ENCODE results near the gene APOA5.
A peak's percentile ranks its signal among the peaks of the same experiment; 100 is the strongest.

APOA5 gene

DNA sequence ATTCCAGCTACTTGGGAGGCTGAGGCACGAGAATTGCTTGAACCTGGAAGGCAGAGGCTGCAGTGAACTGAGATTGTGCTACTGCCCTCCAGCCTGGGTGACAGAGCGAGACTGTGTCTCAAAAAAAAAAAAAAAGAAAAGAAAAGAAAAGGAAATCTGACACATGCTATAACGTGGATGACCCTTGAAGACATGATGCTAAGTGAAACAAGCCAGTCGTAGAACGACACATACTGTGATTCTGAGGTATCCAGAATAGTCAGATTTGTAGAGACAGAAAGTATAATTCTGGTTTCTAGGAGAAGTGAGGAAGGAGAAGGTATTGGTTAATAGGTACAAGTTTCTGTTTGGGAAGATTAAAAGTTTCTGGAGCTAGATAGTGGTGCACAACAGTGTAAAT is 6.7 kb upstream of the APOA5 start:
- DNase-seq (ENCODE audit: low read depth in 2 of 3, low spot score in 2 of 3) = no peak

DNA sequence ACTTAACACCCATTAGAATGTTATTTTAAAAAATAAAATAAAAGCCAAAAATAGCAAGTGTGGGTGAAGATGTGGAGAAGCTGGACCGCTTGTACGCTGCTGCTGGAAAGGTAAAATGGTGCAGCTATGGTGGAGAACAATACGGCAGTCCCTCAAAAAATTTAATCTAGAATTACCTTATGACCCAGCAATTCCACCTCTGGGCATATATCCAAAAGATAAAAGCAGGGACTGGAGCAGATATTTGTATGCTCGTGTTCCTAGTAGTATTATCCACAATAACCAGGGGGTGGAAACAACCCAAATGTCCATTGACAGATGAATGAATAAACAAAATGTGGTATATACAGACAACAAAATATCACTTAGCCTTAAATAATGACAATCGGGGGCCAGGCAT is 6.1 kb upstream of the APOA5 start:
- DNase-seq (ENCODE audit: low read depth in 2 of 3, low spot score in 2 of 3) = no peak

DNA sequence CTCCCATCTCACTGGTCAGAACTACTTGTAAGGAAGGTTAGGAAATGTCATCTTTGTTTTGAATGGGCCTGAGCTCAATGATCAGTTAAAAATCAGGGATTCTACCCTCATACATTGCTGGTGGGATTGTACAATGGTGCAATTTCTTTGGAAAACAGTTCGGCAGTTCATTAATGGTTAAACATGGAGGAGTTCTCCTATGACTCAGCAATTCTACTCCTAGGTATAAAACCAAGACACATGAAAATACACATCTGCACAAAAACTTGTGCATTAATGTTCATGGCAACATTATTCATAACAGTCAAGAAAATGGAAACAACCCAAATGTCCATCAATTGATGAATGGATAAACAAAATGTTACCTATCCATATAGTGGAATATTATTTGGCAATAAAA is 4.9 kb upstream of the APOA5 start:
- DNase-seq (ENCODE audit: low read depth in 2 of 3, low spot score in 2 of 3) = no peak

DNA sequence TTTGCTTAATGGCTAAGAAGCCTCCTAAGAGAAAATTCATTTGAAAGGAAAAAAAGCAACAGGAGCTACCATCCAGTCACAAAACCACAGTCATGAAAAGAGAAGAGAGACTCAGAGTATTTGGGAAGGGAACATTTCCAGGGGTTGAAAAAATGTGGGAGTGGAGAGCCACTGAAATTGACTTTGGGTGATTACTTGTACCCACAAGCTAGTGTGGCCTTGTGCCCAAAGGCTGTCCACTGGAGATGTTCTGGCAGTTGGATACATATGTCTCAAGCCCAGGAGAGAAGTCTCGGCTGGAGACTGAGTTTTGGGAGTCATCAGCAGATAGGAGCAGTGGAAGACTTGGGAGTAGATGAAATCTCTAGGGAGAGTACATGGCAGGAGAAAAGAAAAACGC is 3.2 kb upstream of the APOA5 start:
- DNase-seq (ENCODE audit: low read depth in 2 of 3, low spot score in 2 of 3) = no peak

DNA sequence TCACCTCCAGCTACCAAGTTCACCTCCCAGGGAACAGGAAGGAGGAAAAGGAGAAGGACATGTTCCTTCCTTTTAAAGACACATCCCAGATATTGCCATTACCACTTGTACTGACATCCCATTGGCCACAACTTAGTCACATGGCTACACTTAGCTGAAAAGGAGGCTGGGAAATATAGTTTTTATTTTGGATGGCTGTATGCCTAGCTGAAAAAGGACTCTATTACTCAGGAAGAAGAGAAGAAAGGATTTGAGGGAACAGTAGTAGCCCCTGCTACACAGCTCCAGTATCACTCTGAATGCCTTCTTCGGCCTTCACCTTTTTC is 2.1 kb upstream of the APOA5 start:
- no peak for DNase-seq (ENCODE audit: low read depth in 2 of 3, low spot score in 2 of 3)

DNA sequence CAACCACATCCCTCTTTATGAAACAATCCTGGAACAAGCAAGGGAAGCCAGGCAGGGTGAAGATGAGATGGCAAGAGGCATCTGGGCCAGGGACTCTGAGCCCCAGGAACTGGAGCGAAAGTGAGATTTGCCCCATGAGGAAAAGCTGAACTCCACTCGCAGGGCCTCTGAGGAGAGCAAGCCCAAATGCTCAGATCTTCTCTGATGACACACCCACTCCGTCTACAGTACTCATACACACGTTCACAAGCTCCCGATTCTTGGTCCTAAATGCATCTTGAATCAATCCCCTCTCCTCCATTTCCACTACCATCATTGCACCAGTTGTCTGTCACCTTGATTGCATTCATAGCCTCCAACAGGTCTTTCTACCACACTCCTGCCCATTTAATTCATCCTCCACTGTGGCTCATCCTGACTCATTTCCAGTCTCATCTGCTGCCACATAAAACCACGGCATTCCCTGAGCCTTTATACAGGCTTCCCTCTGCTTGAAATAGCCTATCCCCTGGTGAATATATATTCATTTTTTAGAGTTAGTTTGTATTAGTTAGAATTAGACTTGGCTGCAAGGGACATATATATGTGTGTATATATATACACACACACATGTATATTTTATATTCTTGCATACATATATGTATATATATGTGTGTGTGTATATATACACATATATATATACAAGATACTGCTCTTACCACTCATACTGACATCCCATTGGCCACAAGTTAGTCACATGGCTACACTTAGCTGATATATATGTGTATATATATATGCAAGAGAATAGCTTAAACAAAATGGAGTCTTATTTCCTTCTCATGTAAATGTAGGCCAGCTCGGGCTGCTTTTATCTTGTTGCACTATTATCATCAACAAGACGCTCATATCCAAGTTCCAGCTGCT is 1.4 kb upstream of the APOA5 start:
- no peak for DNase-seq (ENCODE audit: low read depth in 2 of 3, low spot score in 2 of 3)

DNA sequence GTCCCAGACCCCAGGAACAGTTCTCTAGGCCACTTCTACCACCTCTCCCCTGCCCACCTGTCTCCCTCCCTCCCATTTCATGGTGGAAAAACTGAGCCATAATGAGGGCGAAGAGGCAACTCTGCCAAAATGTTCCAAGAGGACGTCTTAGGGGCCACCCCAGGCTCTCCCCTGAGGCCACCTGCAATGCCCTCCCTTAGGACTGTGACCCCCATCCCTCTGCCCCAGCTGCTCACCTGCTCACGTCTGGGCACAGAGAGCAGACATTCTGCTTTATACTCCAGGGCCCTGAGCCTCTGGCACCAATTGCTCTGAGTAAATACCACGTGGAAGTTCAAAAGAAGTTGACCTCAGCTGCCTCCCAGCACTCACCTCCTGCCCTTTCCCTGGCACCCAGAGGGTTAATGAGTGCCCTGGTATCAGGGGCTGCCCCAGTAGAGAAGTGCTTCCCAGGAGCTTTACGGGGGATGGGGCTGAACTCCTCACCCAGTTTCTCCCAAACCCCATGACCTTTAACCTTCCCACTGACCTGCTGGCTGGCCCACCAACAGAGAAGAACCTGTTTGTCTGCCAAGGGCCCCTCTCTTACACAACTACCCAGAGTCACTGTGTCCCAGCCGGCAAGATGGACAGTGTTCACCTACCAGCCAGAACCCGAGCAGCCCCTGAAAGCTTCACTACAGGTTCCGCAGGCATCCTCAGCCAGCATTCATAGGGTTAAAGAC is 627 bp upstream of the APOA5 start:
- DNase-seq (ENCODE audit: low read depth in 2 of 3, low spot score in 2 of 3) = no peak

DNA sequence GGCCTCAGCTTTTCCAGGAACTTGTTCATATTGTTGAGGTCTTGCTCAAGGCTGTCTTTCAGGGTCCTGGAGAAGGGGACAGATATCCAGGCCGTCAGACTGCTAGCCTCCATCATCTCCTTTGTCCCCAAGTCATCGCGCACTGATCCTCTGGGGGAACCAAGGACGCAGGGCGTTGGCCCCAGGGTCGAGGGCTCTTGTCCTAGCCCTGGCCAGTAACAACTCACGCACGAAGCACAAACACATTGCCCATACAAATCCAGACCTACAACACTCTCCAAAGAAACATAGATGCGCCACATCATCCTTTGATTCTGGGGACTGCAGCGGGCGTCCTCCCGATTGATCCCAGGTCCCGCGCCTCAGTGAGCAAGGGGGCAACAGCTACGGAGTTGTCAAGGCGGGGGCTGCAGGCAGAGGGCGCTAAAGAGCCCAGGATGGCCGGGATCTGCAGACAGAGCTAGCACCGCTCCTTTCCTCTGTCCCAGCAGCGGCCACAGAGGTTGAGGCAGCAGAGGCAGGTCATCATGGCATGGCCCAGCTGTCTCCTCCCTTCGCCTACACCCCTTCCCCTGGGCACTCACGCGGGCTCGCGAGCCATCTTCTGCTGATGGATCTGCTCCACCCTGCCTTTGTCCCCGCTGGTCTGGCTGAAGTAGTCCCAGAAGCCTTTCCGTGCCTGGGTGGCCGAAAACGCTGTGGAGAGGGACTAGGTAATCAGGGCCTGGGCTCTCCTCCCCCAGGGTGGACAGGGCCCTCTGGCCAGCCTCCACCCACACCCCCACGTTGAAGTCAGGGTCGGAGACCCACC is 472 bp downstream of the APOA5 start:
- peak; percentile 52 to 79 (median 76) for DNase-seq (ENCODE audit: low read depth in 2 of 3, low spot score in 2 of 3)

DNA sequence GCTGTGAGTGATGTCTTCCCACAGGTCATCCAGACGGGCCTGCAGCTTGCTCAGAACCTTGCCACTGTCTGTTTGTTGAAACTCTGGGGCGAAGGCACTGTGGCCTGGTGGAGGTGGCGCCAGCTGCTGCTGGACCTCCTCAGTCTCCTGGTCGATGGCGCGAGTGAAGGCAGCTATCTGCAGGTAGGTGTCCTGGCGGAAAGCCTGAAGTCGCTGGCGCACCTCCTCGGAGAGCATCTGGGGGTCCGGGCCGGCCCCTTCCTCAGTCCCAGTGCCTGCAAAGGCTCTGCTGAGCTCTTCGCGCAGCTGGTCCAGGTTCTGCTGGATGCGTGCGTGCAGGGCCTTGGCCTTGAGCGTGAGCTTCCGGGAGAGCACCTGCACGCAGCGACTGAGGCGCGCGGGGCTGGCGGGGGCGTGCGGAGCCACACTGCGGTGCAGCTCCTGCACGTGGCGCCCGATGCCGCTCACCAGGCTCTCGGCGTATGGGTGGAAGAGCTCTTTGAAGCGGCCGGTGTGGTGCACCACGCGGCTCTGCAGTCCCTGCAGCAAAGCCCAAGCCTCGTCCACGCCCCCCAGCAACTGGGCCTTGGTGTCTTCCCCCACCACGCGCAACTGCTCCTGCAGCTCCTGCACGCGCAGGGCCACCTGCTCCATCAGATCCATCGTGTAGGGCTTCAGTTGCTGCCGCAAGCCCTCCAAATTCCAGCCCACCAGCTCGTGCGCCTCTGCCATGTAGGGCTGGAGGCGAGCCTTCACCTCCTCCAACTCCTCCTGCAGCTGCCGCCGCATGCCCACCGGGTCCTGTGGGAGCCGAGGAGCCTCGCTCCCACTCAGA is 1.3 kb downstream of the APOA5 start:
- no peak for DNase-seq (ENCODE audit: low read depth in 2 of 3, low spot score in 2 of 3)

DNA sequence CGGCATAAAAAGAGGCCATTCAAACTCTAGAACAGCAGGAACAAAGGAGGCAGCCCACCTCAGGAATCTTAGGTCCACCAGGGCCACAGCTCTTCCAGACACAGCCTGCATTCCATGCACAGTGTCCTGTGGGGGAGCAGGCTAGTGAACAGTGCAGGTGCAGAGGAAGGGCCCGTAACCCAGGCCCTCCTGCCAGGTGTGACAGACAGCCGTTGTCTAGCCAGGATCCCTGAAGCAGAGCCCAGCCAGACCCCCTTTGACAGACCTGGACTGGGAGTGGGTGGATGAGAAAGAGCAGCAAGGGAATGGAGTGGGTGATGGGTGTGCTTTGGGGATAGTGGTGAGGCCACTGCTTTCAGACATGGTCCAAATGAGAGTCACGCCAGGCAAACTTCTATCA is 2.7 kb downstream of the APOA5 start:
- no peak for DNase-seq (ENCODE audit: low read depth in 2 of 3, low spot score in 2 of 3)

DNA sequence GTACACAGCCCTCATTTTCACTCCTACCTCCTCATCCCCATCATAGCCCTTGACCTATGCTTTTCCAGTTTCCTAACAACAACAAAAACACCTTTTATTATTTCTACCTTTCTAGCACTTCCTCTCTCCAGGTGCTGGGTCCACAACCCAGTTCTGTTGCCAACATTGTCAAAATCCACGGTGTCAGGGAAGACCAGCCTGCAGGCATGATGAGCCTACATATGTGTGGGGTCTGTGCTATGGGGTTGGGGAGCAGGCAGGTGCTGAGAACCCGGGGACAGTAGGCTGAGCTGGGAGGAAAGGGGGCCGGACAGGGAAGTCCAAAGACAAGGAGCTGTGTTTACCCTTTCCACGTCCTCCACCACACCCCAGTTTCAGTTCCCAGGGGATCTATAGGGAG is 3.1 kb downstream of the APOA5 start:
- DNase-seq (ENCODE audit: low read depth in 2 of 3, low spot score in 2 of 3) = no peak

DNA sequence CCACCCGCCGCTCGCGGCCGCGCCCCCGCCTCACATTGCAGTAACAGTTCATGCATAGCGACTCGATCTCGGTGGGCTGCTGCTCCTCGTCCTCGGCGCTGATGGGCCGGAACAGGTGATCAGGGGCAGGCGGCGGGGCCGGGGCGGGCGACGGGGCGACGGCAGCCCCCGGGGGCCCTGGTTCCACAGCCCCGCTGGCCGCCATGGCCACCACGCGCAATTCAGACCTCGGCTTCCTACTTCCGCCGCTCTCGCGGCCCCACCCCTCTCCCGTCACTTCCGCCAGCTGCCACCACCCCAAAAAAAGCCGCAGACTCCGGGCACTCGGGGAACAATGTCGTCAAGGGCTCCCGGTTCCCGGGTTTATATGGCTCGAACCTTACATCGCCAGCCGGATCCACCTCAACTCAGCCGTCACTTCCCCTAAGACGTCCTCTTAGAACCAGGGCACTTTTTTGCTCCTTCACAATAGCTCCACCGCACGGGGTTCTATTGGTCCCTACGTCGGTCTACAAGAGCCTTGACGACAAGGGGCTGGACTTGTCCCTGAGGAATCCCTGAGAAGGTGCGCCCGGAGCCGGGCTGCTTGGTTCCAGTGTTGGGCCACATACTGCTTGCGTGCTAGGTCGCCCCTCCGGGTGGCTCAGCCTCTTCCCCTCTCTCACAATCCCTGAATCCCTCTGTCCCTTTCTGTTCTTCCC is 3.7 kb downstream of the APOA5 start, which contains the start of gene ZPR1:
ZPR1 (minus strand) TSS at position 238 of the 701 bp plus-strand sequence; CDS start at position 205, 33 bp downstream.
- peak; percentile 62 to 70 (median 63) for DNase-seq (ENCODE audit: low read depth in 2 of 3, low spot score in 2 of 3)

DNA sequence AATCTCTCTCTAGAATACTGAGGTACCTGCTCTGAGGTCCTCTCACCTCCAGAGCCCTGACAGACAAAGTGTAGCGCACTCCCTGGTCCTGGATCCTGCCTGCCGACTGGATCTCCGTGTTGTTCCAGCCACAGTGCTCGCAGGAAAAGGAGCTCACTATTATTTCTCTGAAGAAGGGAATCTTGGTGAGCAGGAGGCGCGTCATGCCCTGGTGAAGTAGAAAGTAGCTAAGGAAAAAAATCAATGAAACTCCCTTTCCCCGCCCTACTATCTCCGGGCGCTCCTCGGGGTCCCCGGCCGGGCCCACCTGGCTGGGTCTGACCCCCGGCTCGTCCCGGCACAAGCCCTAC is 4.3 kb downstream of the APOA5 start:
- no peak for DNase-seq (ENCODE audit: low read depth in 2 of 3, low spot score in 2 of 3)

DNA sequence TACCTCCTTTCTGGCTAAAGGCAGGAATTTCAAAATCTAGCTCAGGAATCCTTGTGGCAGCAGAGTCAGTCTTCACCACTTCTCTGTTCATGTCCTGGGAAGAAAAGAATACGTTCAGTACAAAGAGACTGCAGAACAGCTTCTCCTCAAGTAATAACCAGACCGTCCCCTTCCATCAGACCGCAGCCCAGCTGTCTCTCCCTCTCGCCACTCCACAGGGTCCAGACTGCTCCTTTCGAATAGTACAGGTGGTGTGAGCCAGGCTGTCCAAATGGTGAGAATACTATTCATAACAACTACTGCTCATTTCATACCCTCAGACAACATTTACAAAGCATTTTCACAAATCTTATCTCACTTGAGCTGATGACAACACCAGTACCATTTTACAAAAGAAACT is 4.7 kb downstream of the APOA5 start:
- DNase-seq (ENCODE audit: low read depth in 2 of 3, low spot score in 2 of 3) = no peak

DNA sequence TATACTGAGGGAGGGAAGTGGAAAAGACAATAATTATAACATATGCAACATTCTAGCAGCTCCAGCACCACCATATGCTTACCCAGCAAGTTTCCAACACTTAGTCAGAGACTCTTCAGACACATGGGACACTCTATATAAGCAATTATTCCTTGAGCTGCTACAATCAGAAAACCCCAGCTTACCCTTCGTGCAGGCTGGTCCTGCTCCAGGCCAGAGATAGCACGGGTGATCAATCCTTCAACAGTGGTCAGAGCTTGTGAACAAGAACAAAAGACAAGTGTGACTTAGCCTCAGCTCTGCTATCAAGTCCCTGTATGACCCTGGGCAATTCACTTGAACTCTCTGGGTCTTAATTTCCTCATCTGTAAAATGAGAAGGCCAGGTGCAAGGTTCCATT is 5.4 kb downstream of the APOA5 start:
- no peak for DNase-seq (ENCODE audit: low read depth in 2 of 3, low spot score in 2 of 3)

DNA sequence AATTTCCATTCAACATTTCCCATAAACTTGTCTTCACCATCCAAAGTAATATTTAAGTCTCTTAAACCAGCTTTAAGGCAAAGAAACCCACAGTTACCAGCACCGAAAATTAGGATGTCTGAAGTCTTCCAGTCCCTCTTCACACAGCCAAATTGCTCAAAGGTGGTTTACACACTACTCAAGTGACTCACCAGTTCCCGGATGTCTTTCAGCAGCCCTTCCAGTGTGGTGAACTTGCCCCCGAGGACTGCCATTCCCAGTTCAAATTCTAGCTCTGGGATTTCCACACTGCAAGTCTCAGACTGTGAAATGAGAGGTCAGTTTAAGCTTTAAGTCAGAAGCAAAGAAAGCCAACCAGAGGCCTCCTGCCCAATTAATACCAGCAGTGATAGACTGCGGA is 9.0 kb downstream of the APOA5 start:
- no peak for DNase-seq (ENCODE audit: low read depth in 2 of 3, low spot score in 2 of 3)

DNA sequence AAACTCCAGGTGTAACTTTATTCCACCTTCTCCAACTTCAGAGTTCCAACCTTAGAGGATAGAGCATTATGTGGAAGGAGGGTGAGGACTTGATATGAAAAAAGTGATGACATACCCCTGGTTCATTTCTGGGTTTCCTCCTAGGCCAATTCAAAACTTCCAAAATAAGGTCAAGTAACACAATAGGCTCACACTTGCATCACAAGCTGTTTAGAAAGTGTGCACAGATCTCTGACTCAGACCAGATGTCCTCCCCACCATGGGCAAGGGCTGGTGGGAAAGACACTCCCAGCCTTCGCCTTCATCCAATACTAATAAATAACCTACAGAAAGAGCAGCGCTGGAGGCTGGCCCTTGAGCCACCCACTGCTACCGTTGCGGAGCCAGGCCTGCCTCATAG is 13.1 kb downstream of the APOA5 start:
- no peak for DNase-seq (ENCODE audit: low read depth in 2 of 3, low spot score in 2 of 3)

DNA sequence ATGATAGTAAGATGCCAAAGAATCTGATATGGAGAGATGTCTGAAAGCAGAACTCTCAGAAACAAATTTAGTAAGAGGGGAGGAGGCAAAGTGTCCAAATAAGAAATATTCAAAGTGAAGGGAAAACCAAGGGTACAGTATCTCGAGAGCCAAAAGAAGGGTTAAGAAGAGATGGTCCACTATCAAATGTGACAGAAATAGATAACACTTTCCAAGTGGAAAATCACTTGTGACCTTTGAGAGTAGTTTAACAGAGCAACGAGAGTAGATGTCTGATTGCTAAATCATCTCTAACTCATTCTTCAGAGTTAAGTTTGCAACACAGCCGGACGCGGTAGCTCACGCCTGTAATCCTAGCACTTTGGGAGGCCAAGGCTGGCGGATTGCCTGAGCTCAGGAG is 14.6 kb downstream of the APOA5 start:
- DNase-seq (ENCODE audit: low read depth in 2 of 3, low spot score in 2 of 3) = no peak

DNA sequence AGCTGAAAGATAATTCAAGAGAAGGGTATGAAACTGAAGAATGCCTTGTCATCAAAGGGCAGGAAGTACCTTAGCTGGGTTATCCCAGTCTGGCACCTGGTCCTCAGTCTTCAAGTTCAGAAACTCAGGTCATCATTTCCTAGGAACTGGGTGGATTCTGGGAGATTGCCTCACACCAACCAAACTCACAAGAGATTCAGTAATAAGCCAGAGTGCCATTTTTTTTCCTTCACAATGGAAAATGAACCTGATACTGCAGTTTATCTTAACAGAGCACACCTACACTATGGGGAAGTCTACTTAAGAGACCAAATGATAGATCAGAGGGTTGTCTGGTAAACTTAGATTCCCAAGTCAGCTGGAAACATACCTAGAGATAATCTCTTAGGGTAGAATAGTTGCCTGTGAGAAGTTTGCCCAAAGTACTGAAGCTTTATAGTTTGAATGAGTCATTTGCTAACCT is 15.1 kb downstream of the APOA5 start:
- no peak for DNase-seq (ENCODE audit: low read depth in 2 of 3, low spot score in 2 of 3)

DNA sequence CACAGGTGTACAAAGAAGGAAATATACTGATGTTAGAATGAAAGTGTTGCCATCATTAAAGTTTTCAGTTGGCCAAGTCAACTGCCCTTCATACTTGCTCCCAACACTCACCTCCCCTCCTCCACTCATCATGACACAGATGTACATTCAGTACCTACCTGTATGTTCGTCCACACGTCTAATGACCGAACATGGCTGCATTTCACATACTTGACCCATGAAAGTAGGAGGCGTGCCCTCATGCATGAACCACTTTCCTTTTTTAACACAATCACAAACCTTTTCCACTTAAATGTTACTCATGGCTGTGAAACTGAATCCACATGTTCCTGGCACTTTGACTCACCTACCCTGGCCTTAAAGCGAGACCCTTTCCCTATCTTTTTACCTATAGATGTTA is 15.7 kb downstream of the APOA5 start:
- no peak for DNase-seq (ENCODE audit: low read depth in 2 of 3, low spot score in 2 of 3)

Measured in activated CD8-positive, alpha-beta memory T cell treated with anti-CD3 and anti-CD28 coated beads for 48 hours (primary cell).